Measurements from ENCODE around the gene DGCR8.

- TF ChIP-seq HDGF (IDR thresholded peaks at IDR 0.05; ENCODE audit: borderline replicate concordance) (no peak), NFRKB (IDR thresholded peaks at IDR 0.05) (no peak), ELF4 (IDR thresholded peaks at IDR 0.05) (no peak), FOXM1 (IDR thresholded peaks at IDR 0.05; ENCODE audit: borderline replicate concordance) (no peak), TARDBP (IDR thresholded peaks at IDR 0.05) (no peak), FOXA1 (IDR thresholded peaks at IDR 0.05) (no peak), SUZ12 (IDR thresholded peaks at IDR 0.05) (no peak), BHLHE40 (IDR thresholded peaks at IDR 0.05; ENCODE audit: borderline replicate concordance) (no peak), SP1 (IDR thresholded peaks at IDR 0.05) (no peak), FOXK2 (IDR thresholded peaks at IDR 0.05) (no peak)
Measured at GRCh38 chr22:20111045-20111688, 31.1 kb downstream of the DGCR8 start.
